GM19397 (cell line): ENCODE data around the gene PCDHB13.

Experiments used
- ATAC-seq: cut with Tn5 transposase; IDR thresholded peaks from one replicate; pipeline ENCODE4 v1.9.1; 2021; ENCODE audit warnings: mild to moderate bottlenecking, moderate library complexity; ENCODE audit not compliant: unreplicated experiment

Gene PCDHB13

GRCh38 chr5:141260458-141261237 lies 46.9 kb downstream of the PCDHB13 start:
- no peak for ATAC-seq

- ATAC-seq = no peak
These were observed 47.5 kb downstream of the PCDHB13 start for GRCh38 chr5:141261238-141261546.
